ENCODE results near the gene PPP1R26. TPM values are rescaled to one million over a fixed set of nuclear protein-coding genes. Genes with fewer than 3 reads are reported as not detected.
"Not testable (repeated sequence)": the region's sequence is repeated elsewhere in the genome, so short reads cannot be mapped to it uniquely, and the experiment has no call there.

The PPP1R26 gene
- total and polyA plus RNA-seq, 2 of the 8 experiments (the other 6 are each of a cell fraction or from before 2014, with no cell fraction given) = 9.8 to 32.7 TPM

- no peak for TF ChIP-seq CREB1 (IDR thresholded peaks at IDR 0.05)
- TF ChIP-seq CBX8 (IDR thresholded peaks at IDR 0.05; ENCODE audit: borderline replicate concordance, low read depth, low read length) = no peak
- no peak for TF ChIP-seq ASH2L (IDR thresholded peaks at IDR 0.05; ENCODE audit: low read length)
- no peak for TF ChIP-seq POLR2A (IDR thresholded peaks at IDR 0.05; ENCODE audit: control extremely low read depth in 1 of 2, low read depth in 2 of 2, low read length in 2 of 2)
Observed at GRCh38 chr9:135450956-135451355, 28.6 kb upstream of the PPP1R26 start (continued).

GRCh38 chr9:135451909-135452308 is 27.7 kb upstream of the PPP1R26 start:
- POLR2A ChIA-PET (ENCODE audit: partially characterized antibody) = not testable (repeated sequence)

More at GRCh38 chr9:135451909-135452308, 27.7 kb upstream of the PPP1R26 start:
- H4K5ac ChIP-seq (ENCODE audit: insufficient read length, low read depth, low read length); H3K9ac ChIP-seq (replicated peaks in 1 of 4; ENCODE audit: extremely low read depth in 1 of 4, low read depth in 3 of 4, low read length in 3 of 4); H2AFZ ChIP-seq (ENCODE audit: low read length); H3K14ac ChIP-seq (ENCODE audit: insufficient read length); H2BK15ac ChIP-seq (ENCODE audit: low read length); H3K23me2 ChIP-seq (ENCODE audit: low read depth, low read length); H3K23ac ChIP-seq (ENCODE audit: insufficient read length); FAIRE-seq; H3K4me1 ChIP-seq (replicated peaks in 1 of 4; ENCODE audit: control insufficient read depth in 3 of 4, insufficient read depth in 4 of 4, low read length in 3 of 4); H3K79me2 ChIP-seq (ENCODE audit: control insufficient read depth in 1 of 2, insufficient read depth in 2 of 2, low read length in 2 of 2); H3K27me3 ChIP-seq (replicated peaks in 1 of 4; ENCODE audit: control insufficient read depth in 3 of 4, extremely low read depth in 1 of 4, insufficient read depth in 3 of 4, low read length in 3 of 4); H3K18ac ChIP-seq (ENCODE audit: extremely low read depth, low read length); H2BK120ac ChIP-seq (replicated peaks; ENCODE audit: low read depth, low read length); H2AK5ac ChIP-seq (ENCODE audit: low read depth, low read length); H2BK12ac ChIP-seq (ENCODE audit: low read depth, low read length); H3K36me3 ChIP-seq (ENCODE audit: control insufficient read depth in 2 of 4, insufficient read depth in 4 of 4, low read length in 3 of 4); H3K4me2 ChIP-seq (ENCODE audit: insufficient read depth in 1 of 2, low read depth in 2 of 2, low read length in 2 of 2); H3K56ac ChIP-seq (replicated peaks; ENCODE audit: insufficient read length, low read depth, low read length); H3K9me3 ChIP-seq (ENCODE audit: insufficient read depth in 2 of 2, low read depth in 1 of 2, low read length in 1 of 2); H3K79me1 ChIP-seq (ENCODE audit: low read depth, low read length); H4K20me1 ChIP-seq (replicated peaks in 1 of 2; ENCODE audit: control insufficient read depth in 1 of 2, insufficient read depth in 2 of 2, low read length in 2 of 2); H4K91ac ChIP-seq (replicated peaks; ENCODE audit: insufficient read length, low read length); H2BK20ac ChIP-seq (ENCODE audit: low read length); H2BK5ac ChIP-seq (ENCODE audit: low read depth, low read length); H3K4me3 ChIP-seq (ENCODE audit: extremely low read depth in 1 of 4, insufficient read depth in 2 of 4, low read depth in 3 of 4, low read length in 4 of 4); H4K8ac ChIP-seq (ENCODE audit: extremely low read depth, insufficient read depth, low read length); H3K27ac ChIP-seq (ENCODE audit: low read depth, low read length); H3K4ac ChIP-seq (replicated peaks; ENCODE audit: insufficient read length, low read depth, low read length); DNase-seq (ENCODE audit: low read depth in 1 of 2, low spot score in 2 of 2): not testable (repeated sequence)
- WGBS, 2 experiments (ENCODE audit: extremely low coverage in 1 of 2, insufficient coverage in 1 of 2, insufficient read length in 1 of 2, insufficient replicate concordance in 2 of 2, low coverage in 1 of 2, low lambda C conversion rate in 2 of 2, missing lambda C conversion rate in 1 of 2) = 90% methylated on average over 6 of the region's 7 CpGs; no CpG with 5 or more reads in 1 of the 2 experiments
- CTCF ChIA-PET (ENCODE audit: partially characterized antibody) = interaction anchor here (1.5 kb wide), 1 partner anchor 10 kb away, joined by 4 read pairs; no protein-coding TSS in a partner anchor
